B cell (primary cell): Measurements from ENCODE around the gene CYREN.

Experiments used
- CTCF ChIP-seq: fragments of 200-600 bp; IDR thresholded peaks from one replicate; pipeline ENCODE4 v1.8.0; 2022; ENCODE audit warnings: antibody characterized with exemption, mild to moderate bottlenecking
- EZH2 ChIP-seq: IDR thresholded peaks from 2 replicates; pipeline ENCODE4 v1.6.1; 2012; ENCODE audit warnings: borderline replicate concordance, low read depth, mild to moderate bottlenecking, moderate library complexity, low read length; ENCODE audit not compliant: insufficient read depth, poor library complexity, severe bottlenecking

DNA sequence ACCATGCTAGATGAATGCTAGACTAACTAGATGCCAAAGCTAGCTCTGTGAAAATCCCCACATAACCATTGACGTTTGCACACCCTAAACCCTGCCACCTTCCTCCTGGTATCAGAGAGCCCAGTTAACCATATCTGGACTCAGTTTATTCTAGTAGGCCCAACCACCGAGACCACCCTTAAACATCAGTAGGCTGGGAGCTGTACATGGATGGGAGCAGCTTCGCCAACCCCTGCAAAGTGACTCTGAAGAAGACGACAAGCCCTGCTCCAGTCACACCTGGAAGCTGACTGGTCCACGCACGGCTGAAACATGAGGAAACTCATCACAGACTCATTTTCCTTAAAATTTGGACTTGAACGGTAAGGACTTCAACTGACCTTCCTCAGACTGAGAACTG, 4.4 kb upstream of the CYREN start:
- TF ChIP-seq CTCF (no peak), EZH2 (no peak)
